GM18526 (cell line): Measurements from ENCODE around the gene RTP3.

Source experiments
- POLR2A ChIP-seq: IDR thresholded peaks from 3 replicates; pipeline ENCODE4 v1.6.1; 2011; ENCODE audit not compliant: insufficient read length; ENCODE audit errors: extremely low read depth

RTP3 gene

DNA sequence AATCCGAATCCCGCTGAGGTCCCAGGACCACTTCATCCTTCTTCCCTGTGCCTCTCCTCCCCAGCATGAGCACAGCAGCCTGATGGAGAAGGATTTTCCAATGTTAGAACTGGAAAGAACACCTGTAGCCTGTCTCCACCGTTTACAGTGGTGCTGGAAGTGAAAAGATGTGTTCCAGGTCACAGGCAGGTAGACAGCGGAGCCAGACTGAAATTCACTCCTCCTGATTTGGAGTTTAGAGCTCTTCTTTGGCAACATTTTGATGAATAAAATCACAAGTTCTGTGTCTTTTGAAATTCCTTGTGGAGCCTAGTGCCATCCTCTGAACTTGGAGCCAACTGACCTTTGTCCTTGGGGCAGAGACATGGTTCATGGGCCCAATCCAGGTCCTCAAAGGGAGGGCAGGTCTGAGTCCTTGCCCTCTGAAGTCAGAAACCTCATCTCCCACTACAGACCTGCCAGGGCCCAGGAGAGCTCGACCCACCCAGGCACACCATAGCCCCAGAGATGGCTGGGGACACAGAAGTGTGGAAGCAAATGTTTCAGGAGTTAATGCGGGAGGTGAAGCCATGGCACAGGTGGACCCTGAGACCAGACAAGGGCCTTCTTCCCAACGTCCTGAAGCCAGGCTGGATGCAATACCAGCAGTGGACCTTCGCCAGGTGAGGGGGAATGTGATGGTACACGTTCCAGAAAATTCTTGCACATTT lies at the start of gene RTP3:
Gene RTP3 (plus strand): TSS at position 421 of the 710 bp plus-strand sequence. CDS start 87 bp downstream, at position 508.
- no peak for TF ChIP-seq POLR2A

DNA sequence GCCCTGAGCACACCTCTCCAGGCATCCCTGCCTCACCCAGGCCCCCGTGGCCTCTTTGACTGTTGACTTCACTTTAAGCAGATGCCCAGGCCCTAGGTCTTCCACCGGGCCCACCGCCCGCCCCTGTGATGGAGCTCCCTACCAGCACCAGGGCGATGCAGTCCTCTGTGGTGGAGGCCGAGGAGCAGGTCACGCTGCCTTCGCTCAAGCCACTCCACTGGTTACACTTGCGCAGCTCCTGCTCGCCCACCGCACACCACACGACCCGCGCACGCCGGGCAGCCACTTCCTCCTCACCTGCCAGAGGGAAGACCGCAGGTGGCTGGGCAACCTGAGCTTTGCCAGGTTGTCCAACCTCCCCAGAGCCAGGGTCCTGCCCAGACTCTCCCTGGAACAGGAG lies 49.1 kb upstream of the RTP3 start:
- TF ChIP-seq POLR2A: no peak

- no peak for TF ChIP-seq POLR2A
Observed at GRCh38 chr3:46449755-46450552, 47.8 kb upstream of the RTP3 start.

DNA sequence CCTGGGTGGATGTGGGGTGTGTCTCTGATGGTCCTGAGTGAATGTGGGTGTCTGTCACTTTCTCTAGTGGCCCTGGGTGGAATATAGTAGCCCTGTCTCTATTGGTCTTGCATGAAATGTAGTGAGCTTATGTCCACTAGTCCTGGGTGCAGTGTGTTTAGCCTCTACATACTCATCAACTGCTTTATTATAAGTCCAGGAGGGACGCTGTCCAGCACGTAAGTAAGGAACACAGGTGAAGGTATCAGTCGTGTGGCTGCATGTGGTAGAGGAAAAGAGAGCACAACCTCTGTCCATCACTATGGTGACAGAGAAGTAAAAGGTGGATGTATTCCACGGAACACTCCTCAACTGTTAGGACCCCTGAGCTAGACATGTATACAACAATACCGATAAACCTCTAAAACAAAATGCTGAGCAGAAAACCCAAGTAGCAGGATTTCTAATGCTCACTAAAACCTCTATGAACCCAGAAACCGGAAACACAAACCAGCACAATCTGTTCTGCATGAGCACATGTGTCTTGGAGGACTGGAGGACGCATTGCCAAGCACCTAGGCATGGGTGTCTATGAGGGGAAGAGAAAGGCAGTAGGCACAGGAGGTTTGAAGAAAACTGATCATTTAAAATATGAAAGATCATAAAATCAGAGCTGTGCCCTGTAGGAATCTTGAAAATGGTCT lies 44.1 kb upstream of the RTP3 start:
- no peak for TF ChIP-seq POLR2A

GRCh38 chr3:46454209-46454595 lies 43.6 kb upstream of the RTP3 start:
- TF ChIP-seq POLR2A: no peak

DNA sequence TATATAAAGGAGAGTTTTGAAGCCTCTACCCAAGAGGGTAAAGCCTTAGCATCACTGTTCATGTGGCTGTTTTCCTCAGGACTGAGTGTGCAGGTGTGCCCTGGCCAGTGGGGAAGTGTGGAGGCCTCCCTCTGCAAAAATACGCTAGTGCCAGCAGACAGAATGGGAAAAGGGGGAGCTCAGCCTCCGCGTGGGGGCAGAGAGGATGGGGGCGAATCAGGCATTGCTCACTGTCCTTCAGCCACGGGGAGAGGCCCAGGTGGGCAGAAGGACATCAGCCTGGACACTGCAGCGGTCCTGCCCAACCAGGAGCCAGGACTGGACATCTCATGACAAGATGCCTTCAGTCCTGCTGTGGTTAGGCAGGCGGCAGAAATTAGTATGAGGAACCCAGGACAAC lies 43.2 kb upstream of the RTP3 start:
- TF ChIP-seq POLR2A: no peak

- no peak for TF ChIP-seq POLR2A
Observed at GRCh38 chr3:46455231-46456115, 42.3 kb upstream of the RTP3 start.

DNA sequence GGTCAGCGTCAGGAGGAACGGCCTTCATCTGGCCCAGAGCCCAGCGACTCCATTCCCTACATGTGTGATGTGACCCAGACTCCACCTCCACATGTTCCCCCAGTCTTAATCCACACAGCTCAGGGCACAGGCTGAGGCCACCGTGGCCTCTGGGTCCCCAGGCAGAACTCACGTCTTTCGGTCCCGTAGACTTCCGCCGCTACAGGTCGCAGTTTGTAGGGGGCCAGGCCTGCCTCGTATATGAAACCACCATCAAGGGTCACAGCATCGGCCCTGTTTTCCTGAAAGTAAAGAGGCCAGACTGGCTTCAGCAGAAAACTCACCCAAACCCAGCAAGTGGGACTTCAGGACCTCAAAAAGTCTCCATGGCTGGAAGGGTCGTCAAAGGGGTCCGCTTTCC lies 41.7 kb upstream of the RTP3 start:
- TF ChIP-seq POLR2A: no peak

DNA sequence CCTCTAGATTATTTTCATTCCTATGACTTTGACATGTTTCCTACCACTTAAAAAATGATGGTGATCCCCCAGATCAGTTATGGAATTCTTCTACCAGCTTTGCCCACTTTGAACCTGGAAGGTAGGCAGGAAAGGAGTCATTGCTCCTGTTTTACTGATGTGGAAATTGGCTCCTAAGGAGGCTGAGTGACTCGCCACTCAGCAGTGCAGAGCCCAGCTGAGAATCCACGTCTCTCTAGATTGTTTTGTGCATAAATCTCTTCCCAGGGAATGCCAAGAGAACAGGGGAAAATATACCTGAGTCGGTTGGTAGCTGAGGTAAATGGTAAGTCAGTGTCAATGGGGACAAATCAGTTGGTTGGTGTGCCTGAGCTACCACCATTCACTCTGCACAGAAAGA lies 37.7 kb upstream of the RTP3 start:
- no peak for TF ChIP-seq POLR2A

GRCh38 chr3:46462111-46462510 lies 35.7 kb upstream of the RTP3 start:
- no peak for TF ChIP-seq POLR2A

GRCh38 chr3:46462511-46462910 lies 35.3 kb upstream of the RTP3 start:
- TF ChIP-seq POLR2A: no peak

- TF ChIP-seq POLR2A: no peak
Observed at GRCh38 chr3:46463120-46463867, 34.5 kb upstream of the RTP3 start.

DNA sequence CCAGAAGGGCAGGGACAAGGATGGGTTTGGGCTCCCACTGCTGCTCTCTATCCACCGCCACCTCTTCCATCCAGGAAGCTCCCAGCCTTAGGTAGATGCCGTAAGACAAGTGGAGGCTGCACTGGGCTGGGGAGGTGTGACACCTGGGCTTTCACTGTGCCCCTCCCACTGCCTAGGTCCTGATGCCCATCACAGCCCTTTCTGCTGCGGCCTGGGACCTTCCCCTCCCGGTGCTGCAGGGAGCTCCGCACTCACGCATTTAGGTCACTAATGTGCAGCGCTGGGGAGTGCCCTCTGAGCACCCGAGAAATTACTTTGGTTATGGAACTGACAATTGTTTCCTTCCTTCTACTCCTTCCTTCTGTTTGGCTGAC lies 33.9 kb upstream of the RTP3 start:
- no peak for TF ChIP-seq POLR2A
